GM18517 (cell line): ENCODE measurements around the gene OR10H4.
"Not testable (repeated sequence)": the region's sequence is repeated elsewhere in the genome, so short reads cannot be mapped to it uniquely, and the experiment has no call there.

Source experiments
- ATAC-seq: cut with Tn5 transposase; IDR thresholded peaks from one replicate; pipeline ENCODE4 v1.9.1; 2021; ENCODE audit warnings: mild to moderate bottlenecking, moderate library complexity; ENCODE audit not compliant: unreplicated experiment

OR10H4 gene

GRCh38 chr19:15937771-15938170, 11.0 kb upstream of the OR10H4 start:
- no peak for ATAC-seq

DNA sequence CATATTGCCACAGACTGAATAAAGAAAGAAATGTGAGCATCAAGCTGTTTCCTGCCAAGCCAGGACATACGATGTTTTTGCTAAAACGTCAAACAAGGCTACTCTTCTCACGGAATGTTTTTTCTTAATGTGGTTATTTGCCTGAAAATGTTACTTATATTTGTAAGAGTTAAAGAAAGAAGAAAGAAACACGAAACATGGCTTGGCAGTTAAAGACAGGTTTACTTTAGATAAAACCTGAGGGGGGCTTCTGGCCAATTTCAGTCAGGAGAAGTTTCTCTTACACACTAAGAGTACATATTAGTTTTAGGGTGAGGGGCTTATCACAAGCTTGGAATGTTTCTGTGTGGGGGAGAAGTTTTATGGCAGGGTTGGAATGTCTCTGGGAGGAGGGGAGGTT, 4.4 kb upstream of the OR10H4 start:
- no peak for ATAC-seq

DNA sequence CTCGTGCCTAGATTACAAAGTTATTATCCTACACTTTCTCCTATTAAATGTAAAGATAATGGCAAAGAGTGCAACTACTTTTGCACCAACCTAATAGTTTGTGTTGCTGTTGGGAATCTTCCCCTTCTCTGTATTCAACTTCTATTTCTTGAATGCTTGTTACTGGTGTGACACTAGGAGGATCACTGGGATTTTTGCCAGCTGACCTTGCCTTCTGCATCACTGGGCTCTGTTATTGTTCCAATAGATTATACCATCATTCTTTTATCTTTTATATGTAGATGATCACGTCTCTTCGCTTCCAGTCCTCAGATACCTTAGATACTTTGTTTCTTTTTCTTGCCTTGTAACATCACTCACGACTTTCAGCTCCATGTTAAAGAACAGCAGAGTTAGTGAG, 3.5 kb upstream of the OR10H4 start:
- ATAC-seq = no peak

- ATAC-seq = no peak
Measured at GRCh38 chr19:15954820-15955219, 6.0 kb downstream of the OR10H4 start.

DNA sequence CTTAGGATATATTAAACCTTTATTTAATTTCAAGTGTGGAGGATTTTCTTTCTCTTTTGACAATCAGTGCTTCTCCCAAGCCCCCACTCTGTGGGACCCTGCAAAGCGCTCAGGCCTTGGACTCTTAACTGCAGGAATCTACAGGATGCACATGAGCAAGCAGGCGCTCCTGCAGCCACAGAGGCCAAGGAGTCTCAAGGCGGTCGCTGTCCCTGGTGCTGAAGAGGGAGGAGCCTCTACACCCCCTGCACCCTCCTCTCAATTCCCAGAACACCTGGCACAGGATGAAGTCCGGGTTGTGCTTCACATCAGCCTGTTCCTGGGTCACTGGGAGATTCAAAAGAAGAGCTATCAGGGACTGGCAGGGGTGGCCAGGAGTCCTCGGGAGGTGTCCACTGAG, 13.5 kb downstream of the OR10H4 start:
- no peak for ATAC-seq

GRCh38 chr19:15964231-15964630, 15.4 kb downstream of the OR10H4 start:
- no peak for ATAC-seq

- no peak for ATAC-seq
Measured at GRCh38 chr19:15971224-15971780, 22.5 kb downstream of the OR10H4 start.

- ATAC-seq = not testable (repeated sequence)
Measured at GRCh38 chr19:15972043-15972442, 23.2 kb downstream of the OR10H4 start.

- ATAC-seq = no peak
Measured at GRCh38 chr19:15974856-15975255, 26.0 kb downstream of the OR10H4 start.

GRCh38 chr19:15976836-15977689, 28.3 kb downstream of the OR10H4 start:
- no peak for ATAC-seq

DNA sequence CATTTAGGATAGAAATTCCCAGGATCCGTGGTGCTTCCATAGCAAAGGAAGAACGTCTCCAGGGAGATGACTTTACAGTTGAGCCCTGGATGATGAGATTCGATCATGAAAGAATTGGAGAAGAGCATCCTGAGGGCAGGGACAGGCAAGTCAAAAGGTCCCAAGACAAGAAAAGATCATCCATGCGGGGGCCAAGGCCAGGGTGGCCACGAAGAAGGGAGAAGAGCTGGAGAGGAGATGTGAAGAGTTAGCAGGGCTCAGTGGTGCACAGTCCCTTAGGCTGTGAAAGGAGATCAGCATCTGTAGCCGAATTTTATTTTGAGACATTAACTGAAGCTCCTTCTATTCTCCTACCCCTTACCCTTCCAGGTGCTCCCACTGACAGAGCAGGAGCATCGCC, 28.9 kb downstream of the OR10H4 start:
- ATAC-seq = no peak

DNA sequence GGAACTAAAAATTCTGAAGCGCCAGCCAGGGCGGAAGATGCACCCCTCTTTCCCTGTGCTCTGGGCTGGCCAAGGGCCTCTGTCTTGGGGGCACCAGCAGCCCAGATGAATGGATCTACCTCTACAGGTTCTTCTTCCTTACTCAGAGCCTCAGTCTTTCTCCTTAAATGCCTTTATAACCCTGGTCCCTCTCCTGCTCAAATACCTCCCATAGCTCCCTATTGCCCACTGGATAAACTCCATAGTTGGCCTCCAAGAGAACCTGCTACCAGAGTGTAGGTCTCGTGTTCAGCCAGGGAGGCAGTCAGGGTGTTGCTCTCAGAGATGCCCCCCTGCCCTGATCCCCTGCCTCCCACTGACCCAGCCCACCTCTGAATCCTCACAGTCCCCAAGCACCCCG, 30.5 kb downstream of the OR10H4 start:
- no peak for ATAC-seq

GRCh38 chr19:15985831-15986230, 37.0 kb downstream of the OR10H4 start:
- not testable (repeated sequence) for ATAC-seq

DNA sequence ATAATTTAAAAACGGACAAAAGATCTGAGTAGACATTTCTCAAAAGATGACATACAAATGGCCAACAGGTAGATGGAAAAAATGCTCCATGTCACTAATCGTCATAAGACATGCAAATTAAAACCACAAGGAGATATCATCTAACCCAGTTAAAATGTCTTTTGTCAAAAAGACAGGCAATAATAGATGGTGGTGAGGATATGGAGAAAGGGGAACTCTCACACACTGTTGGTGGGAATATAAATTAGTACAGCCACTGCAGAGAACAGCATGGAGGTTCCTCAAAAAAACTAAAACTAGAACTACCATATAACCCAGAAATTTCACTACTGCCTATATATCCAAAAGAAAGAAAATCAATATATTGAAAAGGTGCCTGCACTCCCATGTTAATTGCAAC, 37.9 kb downstream of the OR10H4 start:
- ATAC-seq = no peak

DNA sequence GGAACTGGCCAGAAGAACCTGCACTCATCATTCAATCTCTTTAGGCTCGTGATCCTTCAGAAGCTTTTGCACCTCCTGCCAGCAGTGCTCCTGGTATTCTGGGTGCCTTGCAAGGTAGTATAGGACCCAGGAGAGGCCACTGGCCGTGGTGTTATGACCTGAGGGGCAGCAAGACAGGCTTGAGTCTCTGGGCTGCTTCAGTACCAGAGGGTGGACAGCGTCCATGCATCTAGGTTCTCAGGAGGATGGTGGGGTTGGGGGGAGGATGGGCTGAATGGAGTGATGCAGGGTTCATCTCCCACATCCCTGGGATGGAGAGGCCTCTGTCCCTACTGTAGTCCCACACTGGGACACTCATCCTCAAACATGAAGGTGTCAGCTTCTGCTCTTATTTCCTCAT, 41.1 kb downstream of the OR10H4 start:
- ATAC-seq = no peak

GRCh38 chr19:15991602-15992001, 42.8 kb downstream of the OR10H4 start:
- ATAC-seq = no peak

DNA sequence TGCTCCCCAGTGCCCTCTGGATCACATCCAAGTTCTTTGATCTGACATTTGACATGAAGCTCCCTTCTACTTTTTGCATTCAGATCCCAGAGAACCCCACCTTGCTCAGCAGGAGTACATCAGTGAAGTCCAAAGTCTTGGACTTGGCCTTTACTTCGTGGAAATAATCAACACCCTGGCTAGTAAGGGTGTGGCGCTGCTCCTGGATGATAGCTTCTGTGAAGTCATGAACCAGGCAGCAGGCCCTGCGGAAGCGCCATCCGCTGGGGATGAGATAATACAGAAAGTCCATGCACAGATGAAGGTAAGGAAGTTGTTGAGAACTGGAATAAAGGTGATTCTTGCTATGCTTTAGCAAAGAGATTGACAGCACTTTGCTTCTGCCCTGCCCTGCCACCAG, 43.2 kb downstream of the OR10H4 start:
- no peak for ATAC-seq

DNA sequence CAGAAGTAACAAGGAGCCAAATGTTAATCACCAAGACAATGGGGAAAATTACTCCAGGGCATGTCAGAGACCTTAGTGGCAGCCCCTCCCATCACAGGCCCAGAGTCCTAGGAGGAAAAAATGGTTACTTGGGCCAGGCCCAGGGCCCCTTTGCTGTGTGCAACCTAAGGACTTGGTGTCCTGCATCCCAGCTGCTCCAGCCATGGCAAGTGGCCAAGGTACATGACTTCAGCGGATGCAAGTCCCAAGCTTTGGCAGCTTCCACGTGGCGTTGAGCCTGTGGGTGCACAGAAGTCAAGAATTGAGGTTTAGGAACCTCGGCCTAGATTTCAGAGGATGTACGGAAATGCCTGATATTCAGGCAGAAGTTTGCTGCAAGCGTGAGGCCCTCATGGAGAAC, 46.7 kb downstream of the OR10H4 start:
- no peak for ATAC-seq

DNA sequence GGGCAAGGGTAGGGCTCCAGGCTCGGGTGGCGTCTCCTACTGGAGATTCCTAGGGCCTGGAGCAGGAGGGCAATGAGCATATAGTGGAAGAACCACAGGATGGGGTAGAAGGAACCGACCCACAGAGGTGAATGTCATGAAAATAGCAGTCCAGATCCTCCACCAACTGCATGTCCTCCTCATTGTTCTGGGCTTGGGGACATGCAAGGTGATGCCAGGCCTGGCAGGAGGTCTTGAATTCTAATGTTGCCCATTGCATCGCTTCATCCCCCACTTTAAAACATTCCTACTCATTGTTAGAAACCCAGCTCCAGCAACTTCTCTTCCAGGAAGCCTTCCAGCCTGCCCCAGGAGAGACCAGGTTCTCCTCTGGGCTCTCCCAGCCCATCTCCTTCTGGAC, 49.4 kb downstream of the OR10H4 start:
- ATAC-seq = no peak
